GM18520 (cell line): ENCODE results near the gene DHRS12.
"Not testable (repeated sequence)": the region's sequence is repeated elsewhere in the genome, so short reads cannot be mapped to it uniquely, and the experiment has no call there.

Source experiments
- ATAC-seq: cut with Tn5 transposase; IDR thresholded peaks from one replicate; pipeline ENCODE4 v1.9.1; 2021; ENCODE audit not compliant: unreplicated experiment

Gene DHRS12

DNA sequence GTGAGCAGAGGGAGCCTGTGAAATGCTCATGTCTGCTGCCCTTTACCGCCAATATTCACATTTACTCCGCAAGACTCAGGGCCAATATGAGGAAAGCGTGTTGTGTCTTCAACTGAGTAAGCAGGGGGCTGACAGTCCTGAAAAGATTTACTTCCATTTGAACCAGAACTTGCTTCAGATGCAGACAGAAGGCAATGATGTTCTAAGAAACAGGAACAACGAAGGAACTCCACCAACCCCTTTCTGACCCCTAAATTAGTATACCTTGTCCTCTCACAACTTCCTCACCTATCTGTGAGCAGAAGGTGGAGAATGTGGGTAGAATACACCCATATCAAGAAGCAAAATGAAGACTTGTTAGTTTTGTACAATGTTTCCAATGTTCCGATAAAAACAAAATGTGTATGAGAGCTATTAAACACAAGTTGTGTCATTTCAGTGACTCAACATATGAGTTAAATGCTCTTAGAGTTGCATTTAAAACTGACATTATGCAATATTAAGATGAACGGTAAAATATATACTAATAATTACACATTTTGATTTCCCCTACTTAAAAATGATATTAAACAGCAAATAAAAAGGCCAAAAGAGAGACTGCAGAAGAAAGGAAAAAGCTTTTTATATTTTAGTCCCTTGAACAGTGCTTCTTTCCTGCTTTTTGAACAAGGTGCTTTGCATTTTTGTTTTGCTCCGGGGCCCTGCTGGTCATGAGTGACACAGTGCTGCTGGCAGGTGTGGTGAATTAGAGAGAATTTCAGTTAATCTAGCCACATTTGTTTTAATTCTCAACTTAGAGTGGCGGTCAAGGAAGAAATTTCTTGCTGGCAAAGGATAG, 25.0 kb upstream of the DHRS12 start:
- ATAC-seq: no peak

DNA sequence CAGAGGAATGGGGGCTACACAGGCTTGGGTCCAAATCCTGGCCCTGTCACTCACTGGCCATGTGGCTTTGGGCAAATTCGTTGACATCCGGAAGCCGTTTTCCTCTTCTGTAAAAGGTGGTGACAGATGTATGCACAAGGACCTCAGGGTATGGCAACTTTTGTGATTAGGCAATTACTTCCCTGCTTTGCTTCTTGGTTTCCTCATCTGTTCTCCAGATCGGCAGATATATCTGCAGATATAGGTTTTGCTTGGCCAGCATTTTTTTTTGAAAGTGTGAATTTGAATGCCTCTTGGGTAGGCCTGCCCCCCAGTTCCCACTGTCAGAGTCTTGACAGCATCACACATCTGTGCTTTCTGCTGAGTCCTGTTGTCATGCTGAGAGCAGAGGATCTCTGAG, 23.3 kb upstream of the DHRS12 start:
- no peak for ATAC-seq

DNA sequence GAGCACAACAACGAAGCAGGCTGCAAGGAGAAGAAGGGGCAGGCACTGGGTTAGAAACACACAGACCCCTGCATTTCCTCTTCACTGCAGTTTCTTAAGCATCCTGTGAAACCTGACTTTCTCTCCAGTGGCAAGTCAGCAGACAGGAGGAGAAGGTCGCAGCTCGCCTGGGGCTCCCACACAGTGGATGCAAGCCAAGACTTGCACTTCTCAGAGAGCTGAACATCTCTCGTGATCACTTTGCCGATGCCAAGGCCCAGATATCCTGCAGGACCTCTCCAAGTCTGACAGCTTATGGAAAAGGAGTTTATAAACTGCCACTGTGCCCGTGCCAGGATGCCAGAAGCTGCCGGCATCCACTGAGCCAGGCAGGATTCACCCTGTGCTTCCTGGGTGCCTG, 22.6 kb upstream of the DHRS12 start:
- no peak for ATAC-seq

DNA sequence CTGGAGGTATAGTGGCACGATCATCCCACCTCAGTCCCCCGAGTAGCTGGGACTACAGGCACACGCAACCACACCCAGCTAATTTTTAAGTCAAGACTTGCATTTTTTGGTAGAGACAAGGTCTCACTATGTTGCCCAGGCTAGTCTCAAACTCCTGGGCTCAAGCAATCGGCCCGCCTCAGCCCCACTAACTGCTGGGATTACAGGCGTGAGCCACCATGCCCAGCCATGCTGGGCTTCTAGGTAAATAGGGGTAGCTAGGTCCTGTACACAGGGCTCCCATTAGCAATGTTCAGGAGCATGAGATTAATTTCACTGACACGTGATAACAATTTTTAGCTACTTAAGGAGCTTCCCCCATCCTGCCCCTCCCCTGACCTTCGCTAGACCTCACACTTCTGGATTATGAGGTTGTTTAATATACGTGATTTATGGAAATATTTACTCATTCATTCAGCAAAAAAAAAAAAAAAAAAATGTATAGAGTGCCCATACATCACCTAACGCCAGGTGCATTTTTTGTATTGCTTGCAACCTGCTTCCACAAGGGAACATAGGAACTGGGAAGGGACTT, 21.8 kb upstream of the DHRS12 start:
- no peak for ATAC-seq

DNA sequence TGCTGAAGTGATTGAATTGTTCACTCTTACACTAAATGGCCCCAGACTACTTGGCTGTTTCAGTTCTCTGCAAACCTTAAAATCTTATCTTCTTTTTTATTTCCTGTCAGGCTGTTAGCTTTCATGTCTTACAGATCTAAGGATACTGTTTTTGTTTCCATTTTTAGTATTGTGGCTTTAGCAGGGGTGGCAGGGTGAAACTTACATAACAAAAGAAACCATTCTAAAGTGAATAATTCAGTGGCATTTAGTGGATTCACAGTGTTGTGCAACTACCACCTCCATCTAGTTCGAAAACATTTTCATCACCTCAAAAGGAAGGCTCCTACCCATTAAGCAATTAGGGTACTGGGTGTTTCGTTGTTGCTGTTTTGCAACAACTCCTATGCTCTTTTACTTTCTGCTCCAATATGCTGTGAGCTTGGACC, 21.2 kb upstream of the DHRS12 start:
- no peak for ATAC-seq

DNA sequence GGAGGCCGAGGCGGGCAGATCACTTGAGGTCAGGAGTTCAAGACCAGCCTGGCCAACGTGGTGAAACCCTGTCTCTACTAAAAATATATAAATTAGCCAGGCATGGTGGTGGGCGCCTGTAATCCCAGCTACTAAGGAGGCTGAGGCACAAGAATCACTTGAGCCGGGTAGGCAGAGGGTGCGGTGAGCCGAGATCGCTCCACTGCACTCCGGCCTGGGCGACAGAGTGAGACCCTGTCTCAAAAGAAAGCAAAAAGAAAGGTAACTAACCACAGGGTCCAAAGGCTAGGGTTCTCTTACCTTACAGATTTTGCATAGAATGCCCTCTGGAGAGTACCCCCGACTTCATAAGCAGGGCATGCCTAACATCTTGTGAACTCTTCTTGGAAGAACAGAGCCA, 20.7 kb upstream of the DHRS12 start:
- ATAC-seq: not testable (repeated sequence)

DNA sequence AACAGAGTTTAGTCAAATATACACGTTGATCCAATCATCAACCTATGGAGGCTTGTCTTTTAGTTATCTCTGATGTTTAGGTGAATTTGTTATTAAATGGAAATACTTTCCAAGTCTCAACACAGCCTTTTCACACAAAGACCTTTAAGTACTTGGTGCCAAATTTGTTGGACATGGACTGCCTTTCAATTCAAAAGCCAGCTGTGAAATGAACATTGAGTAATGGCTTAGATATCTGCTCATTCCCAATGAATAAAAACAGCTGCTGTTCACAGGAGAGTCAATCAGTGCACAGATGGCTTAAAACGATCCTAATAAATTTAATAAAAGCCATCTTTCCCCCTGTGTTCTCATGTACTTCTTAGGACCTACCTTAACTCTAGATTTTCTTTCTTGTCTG, 19.9 kb upstream of the DHRS12 start:
- no peak for ATAC-seq

DNA sequence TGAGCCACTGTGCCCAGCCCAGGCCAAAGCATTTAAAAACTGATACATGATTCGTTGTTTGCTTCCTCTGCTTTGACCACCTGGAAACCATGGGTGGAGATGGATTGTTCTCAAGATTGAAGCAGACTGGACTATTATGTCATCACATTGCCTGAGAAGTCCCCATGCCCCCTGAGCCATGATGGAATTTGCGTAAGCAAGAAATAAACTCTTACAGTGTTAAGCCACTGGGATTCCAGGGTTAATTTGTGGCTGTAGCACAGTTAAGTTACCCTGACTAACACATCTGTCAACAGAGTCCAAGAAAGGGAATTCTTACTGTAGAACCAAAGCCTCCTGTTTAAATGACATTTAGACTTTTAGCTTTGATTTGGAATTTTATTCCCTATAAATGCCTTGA, 19.4 kb upstream of the DHRS12 start:
- ATAC-seq: no peak

DNA sequence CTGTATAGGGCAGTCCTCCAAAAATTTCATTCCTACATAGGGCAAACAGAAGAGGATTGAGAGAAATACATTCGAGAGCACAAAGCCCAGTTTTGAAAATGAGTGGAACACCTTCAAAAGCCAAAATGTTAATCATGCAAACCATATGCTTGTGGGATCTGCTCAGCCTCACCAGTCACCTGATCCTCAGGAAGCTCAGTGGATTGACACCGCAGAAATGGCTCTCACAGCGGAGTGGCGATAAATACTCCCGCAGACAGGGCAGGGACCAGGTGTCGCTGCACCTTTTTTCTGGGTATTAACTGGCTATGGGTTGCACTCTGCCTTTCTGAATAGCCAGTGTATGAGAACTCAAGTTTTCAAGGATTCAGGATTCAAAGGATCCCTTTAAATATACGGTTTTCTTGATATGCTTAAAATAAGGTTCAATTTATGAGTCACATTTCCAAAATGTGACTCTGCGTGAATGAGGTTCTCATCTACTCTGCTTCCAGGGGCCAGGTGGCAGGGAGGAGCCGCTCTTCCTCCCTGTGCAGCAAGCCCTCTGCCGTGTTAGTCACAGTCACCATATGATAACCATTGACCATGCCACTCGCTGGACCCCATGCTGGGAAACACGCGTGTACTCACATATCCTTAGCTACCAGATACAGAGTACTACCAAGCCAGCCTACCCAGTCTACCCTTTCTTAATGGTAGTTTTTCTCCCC, 18.3 kb upstream of the DHRS12 start:
- ATAC-seq: no peak

DNA sequence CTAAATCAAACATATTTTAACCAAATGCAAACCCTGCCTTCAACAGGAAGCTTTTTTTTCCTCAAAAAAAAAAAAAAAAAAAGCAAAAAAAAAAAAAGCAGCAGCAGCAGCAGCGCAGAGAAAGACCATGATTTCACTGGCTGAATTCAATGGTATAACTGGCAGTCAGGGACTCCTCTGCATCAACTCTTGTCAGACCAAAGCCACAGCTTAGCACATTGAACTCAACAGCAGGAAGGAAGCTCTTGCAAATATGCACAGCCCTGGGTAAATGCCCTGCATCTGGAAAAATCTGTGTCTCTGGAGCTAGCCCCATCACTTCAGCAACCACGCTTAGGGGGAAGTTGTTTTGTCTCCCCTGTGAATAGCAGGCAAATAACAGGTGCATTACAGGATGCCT, 17.6 kb upstream of the DHRS12 start:
- no peak for ATAC-seq

DNA sequence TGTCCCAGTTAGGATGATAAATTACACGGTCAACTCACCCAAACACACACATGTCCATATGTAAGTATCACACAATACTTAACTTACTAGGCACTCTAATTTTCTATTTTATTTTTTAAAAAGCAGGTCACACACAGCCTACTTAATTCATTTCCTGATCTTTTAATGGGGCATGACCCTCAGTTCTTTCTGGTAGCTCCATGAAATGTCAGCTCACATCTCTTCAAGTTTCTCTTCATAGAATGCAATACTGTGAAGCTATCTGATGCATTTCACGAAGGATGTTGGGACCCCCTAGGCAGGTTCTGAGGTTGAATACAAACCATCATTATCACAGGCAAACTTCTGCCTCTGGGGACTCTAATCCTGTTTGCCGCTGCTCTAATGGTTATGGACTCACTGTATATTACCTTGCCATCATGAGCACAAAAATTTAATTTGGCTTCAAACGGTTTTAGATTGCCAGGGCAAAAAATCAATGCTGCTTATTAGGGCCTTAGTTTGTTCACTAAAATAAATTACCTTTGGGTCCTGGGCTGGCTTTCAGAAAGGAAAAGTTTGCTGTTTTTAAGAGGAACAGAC, 16.1 kb upstream of the DHRS12 start:
- ATAC-seq: no peak

DNA sequence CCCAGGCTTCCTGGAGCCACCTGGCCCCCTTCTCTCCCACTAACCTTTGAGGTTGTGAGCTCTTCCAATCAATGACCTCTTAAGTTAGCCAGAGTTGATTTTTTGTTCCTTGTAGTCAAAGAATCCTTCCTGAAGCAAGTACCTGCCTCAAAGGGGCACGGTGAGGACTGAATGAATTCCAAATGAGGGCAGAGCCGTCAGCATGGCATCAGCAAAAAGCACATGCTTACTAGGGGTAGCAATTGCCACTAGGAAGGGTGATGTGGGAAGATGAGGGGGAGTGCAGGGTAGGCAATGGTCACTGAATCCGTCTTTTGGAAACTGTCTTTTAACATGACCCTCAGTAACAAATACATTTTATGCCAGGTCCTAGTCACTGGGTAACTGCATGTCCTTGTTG, 15.6 kb upstream of the DHRS12 start:
- no peak for ATAC-seq

DNA sequence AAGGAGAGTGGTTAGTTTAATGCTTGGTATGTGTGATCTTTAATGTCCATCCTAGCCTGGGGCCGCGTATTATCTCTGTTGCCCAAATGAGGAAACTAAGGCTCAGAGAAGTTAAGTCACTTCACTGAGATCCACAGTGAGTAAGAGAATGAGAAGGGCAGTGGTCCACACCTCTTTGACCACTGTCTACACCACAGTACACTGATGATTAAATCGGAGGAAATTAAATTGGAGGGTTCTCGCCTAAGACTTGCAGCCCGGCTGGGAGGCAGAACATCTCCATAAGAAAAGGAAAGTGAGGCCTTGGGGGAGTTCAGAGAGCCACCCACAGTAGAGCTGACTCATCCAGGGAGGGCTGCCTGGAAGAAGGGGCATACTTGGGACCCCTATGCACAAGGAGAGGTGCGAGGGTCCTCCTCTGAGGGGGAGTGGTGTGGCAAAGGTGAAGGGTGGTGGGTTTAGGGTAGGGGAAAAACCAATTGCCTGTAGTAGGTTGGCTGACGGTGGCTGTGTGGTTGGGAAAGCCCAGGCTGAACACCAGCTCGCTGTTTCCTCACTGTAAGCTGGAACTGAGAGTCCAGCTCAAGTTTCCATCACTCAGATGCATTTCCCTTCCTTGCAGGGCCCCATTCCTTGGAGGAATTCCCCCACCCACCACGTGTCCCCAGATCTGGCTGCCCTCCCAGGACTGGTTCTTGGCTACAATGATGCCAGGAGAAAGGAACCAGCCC, 15.0 kb upstream of the DHRS12 start:
- ATAC-seq: no peak

DNA sequence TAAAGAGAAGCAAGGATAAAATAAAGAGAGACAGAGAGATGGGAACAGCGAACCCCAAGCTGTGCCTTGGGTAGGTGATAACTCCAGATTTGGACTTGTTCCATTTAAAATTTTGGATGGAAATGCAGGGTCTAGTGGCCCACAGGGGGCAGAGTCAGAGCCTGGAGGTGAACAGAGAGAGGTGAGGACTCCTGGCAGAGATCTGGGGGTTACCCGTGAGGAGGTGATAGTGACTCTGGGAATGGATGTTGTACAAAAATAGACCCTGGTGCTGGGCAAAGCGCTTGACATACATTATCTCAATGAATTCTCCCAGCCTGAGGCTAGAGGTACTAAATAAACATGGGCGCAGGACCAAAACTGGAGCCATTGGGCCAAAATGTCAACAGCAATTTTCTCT, 14.3 kb upstream of the DHRS12 start:
- ATAC-seq: no peak

DNA sequence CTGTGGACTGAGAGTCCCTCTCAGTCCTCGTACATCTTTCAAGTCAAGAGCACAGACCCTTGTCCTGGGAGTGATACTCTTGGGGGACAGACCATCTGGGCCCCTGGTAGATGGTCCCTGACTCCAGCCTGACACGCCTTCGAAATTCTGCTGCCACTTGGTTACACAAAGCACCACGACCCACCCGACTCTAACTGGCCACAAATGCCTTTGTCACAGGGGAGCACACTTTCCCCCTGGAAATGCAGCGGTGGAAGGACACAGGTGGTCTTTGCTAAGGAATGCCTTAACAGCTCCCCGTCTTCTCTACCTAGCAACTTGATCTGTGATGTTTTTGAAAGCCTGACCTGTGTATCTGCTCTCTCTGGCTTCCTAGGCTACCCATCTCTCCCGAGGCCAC, 13.8 kb upstream of the DHRS12 start:
- ATAC-seq: no peak

DNA sequence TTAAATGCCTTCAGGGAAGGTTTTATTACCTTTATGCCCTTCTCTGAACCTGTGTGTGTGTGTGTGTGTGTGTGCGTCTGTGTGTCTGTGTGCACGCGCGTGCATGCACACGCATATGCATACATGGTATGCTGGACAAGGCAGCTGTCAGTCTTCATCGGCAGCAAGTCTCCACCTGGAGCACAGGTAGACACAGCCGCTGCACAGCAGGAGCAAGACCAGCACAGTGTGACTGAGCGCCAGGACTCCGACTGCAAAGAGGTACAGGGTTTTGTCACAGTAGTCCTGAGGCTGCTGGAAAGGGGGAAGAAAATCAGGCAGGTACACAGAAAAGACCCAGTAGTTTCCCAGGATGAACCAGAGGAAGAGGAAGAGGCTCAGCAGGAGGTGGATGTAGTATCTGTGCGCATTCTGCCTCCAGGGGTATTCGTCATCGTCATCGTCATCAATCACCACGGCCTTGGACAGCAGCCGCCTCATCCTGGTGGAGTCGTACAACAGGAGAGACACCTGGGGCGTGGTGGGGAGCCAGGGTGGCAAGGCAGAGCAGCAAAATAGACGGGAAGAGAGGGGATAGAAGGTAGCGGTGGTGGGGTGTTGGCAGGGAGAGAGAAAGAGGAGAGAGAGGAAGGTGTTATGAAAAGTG, 12.8 kb upstream of the DHRS12 start:
- no peak for ATAC-seq

DNA sequence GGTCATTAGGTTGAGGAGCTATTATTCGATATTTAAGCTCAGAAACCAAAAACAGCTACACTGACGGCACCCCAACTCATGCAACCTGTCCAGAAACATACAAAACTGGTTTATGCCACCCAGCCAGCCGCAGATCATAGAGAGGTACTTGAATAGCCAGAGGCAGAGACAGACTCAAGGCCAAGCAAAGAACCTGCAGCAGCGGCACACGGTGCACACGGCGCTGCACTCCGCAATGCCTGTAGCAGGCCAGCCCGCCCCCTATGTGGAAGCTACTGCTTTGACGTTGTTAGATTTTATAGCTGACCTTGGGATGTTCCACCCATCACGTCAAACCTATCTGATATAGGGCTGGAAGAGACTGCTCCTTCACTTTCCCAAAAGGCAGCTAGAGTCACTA, 11.9 kb upstream of the DHRS12 start:
- ATAC-seq: no peak

DNA sequence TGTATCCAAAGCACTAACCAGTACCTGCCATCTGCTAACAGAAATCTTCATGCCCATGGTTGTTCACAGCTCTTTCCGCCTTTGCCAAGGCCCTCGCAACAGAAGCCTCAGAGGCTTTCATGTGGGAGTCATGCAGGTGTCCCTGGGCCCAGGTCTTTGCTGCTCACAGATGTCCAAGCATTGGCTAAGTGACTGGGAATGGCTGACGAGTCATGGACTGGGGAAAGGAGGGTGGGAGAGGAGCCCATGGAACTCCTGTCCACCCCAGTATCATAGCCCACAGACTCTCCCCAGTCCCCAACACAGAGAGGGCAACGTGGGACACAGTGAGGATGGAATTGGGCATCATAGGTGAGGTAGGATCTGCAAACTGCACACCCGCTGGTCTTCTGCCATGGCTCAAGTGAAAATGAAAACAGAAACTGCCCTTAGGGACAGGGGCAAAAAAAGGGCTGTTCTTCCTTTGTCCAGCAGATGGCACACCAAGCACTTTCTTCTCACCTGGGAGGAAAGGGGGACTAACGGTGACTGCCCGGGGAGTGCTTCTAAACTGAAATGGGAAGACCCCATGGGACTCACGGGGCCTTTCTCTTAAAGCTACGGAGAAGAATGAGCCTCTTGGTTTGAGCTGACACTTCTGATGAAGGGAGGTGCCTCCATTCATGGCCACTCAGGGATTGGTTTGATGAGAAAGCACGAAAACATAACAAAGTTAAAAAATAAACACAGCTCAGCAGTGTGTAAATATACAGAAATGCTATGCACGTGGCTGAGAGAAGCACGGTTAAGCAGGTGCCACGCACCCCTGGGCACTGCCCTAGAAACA, 11.1 kb upstream of the DHRS12 start:
- ATAC-seq: peak; percentile 77

DNA sequence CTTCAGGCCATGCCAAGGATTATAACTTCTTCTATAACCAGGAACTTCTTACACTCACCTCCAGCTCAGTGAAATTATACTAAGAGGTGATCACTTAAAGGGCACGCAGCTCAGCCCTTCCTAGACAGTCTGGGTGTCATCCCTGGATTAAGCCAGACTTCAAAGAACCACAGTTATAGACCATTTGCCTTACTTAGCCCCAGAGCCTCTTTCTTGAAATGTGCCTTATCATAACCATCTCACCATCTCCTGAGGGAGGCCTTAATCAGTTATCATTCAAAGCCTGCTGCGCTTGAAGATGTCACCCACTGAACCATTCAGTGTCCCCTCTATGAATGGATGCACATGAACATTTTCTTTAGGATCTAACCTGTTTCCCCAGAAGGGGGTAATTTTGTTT, 10.1 kb upstream of the DHRS12 start:
- ATAC-seq: no peak

DNA sequence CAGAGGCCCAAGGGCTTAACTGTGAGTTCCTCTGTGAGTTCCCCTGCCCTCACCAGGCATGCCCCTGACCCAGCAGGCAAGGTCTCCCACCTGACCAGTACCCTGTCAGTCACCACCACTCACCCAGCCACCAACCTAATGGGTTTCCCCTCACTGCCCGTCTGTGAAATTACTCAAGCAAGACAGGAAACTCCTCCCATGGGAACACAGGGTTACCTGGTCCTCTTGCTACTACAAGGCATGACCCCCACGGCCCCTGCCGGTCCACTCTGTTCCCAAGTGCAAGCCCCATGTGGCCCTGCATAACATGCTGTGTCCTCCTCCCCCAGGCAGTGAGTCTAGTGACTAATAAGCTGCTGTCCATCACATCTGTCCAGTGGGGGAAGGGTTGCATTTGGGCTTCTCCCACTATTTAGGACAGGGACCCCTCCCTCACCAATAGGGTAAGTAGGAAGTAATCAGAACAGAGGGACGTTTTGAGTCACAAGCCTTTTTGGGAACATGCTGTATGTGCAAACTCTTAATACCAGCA, 8.0 kb upstream of the DHRS12 start:
- ATAC-seq: peak; percentile 43
